Measurements from ENCODE around the gene NHLRC4. TPM values are rescaled to one million over a fixed set of nuclear protein-coding genes. Genes with fewer than 3 reads are reported as not detected.
A peak's percentile ranks its signal among the peaks of the same experiment; 100 is the strongest.

The NHLRC4 gene
- total and polyA plus RNA-seq, 2 of the 13 experiments (the other 11 are each of a cell fraction or from before 2014, with no cell fraction given), result 0.40 to 0.59 TPM

- TF ChIP-seq ZNF230 (CRISPR knock-in tag; IDR thresholded peaks at IDR 0.05) (no peak), AGO2 (optimal IDR thresholded peaks at IDR 0.05; ENCODE audit: low read depth, low read length) (no peak), TEAD3 (CRISPR knock-in tag; optimal IDR thresholded peaks at IDR 0.05; ENCODE audit: borderline replicate concordance) (no peak)
Observed at GRCh38 chr16:617855-618254, 51.0 kb downstream of the NHLRC4 start (continued).

Small RNA genes lying within 50 kb of the gene (microRNA-seq; reads per million reads assigned to microRNA genes)
- gene MIR3176, result 49.5 reads per million, percentile 67 among the genes with 10 or more reads in this experiment
- 0.85 reads per million for gene MIR5587

Small RNA genes lying within 50 kb of the gene (small RNA-seq; reads per million reads assigned to genes)
- 0 reads per million in 3 experiments for gene MIR3176 (ENCODE audit: insufficient read depth in 2 of 3, insufficient read length in 3 of 3, low read depth in 2 of 3, low replicate concordance in 1 of 3)
- 0 to 1.9 (median 0.98) reads per million in 3 experiments for gene MIR5587 (ENCODE audit: insufficient read depth in 2 of 3, insufficient read length in 3 of 3, low read depth in 2 of 3, low replicate concordance in 1 of 3)
- gene Z98883.1 (ENCODE audit: insufficient read depth in 2 of 3, insufficient read length in 3 of 3, low read depth in 2 of 3, low replicate concordance in 1 of 3), result 0 reads per million in 3 experiments

Other genes with a start within 250 kb of the NHLRC4 start
- gene AXIN1, start 214.3 kb upstream of the NHLRC4 start, total RNA-seq (2016; rRNA removed; fragmentation: Illumina TruSeq; extraction: Trizol), result 18.8 and 24.0 TPM in 2 replicates
- gene AXIN1, start 214.3 kb upstream of the NHLRC4 start, polyA plus RNA-seq (2011; rRNA removed), result 26.0 and 28.5 TPM in 2 replicates
- gene MRPL28, start 196.5 kb upstream of the NHLRC4 start, total RNA-seq (2016; rRNA removed; fragmentation: Illumina TruSeq; extraction: Trizol), result 114 and 128 TPM in 2 replicates
- gene MRPL28, start 196.5 kb upstream of the NHLRC4 start, polyA plus RNA-seq (2011; rRNA removed), result 121 and 135 TPM in 2 replicates
- 33.7 and 52.7 TPM in 2 replicates for gene PGAP6, start 185.0 kb upstream of the NHLRC4 start, total RNA-seq (2016; rRNA removed; fragmentation: Illumina TruSeq; extraction: Trizol)
- 136 and 192 TPM in 2 replicates for gene PGAP6, start 185.0 kb upstream of the NHLRC4 start, polyA plus RNA-seq (2011; rRNA removed)
- 82.8 and 121 TPM in 2 replicates for gene NME4, start 169.8 kb upstream of the NHLRC4 start, total RNA-seq (2016; rRNA removed; fragmentation: Illumina TruSeq; extraction: Trizol)
- 263 and 275 TPM in 2 replicates for gene NME4, start 169.8 kb upstream of the NHLRC4 start, polyA plus RNA-seq (2011; rRNA removed)
- 27.8 and 36.3 TPM in 2 replicates for gene DECR2, start 165.1 kb upstream of the NHLRC4 start, total RNA-seq (2016; rRNA removed; fragmentation: Illumina TruSeq; extraction: Trizol)
- gene DECR2, start 165.1 kb upstream of the NHLRC4 start, polyA plus RNA-seq (2011; rRNA removed), result 44.6 and 51.2 TPM in 2 replicates
- 48.4 and 57.6 TPM in 2 replicates for gene RAB11FIP3, start 141.4 kb upstream of the NHLRC4 start, total RNA-seq (2016; rRNA removed; fragmentation: Illumina TruSeq; extraction: Trizol)
- gene RAB11FIP3, start 141.4 kb upstream of the NHLRC4 start, polyA plus RNA-seq (2011; rRNA removed), result 34.3 and 42.9 TPM in 2 replicates
- 15.0 and 24.5 TPM in 2 replicates for gene CAPN15, start 39.3 kb upstream of the NHLRC4 start, total RNA-seq (2016; rRNA removed; fragmentation: Illumina TruSeq; extraction: Trizol)
- gene CAPN15, start 39.3 kb upstream of the NHLRC4 start, polyA plus RNA-seq (2011; rRNA removed), result 14.9 and 22.2 TPM in 2 replicates
- 0.07 TPM in 1 of 2 replicates, not detected in the other for gene PRR35, start 6.6 kb upstream of the NHLRC4 start, total RNA-seq (2016; rRNA removed; fragmentation: Illumina TruSeq; extraction: Trizol)
- gene PRR35, start 6.6 kb upstream of the NHLRC4 start, polyA plus RNA-seq (2011; rRNA removed), result 0.16 and 0.38 TPM in 2 replicates
- 8.4 and 19.7 TPM in 2 replicates for gene PIGQ, start 3.0 kb downstream of the NHLRC4 start, total RNA-seq (2016; rRNA removed; fragmentation: Illumina TruSeq; extraction: Trizol)
- gene PIGQ, start 3.0 kb downstream of the NHLRC4 start, polyA plus RNA-seq (2011; rRNA removed), result 7.7 and 13.6 TPM in 2 replicates
- gene RAB40C, start 23.1 kb downstream of the NHLRC4 start, total RNA-seq (2016; rRNA removed; fragmentation: Illumina TruSeq; extraction: Trizol), result 8.2 and 11.5 TPM in 2 replicates
- gene RAB40C, start 23.1 kb downstream of the NHLRC4 start, polyA plus RNA-seq (2011; rRNA removed), result 7.7 and 10.6 TPM in 2 replicates
- 2.4 and 4.9 TPM in 2 replicates for gene WFIKKN1, start 64.0 kb downstream of the NHLRC4 start, total RNA-seq (2016; rRNA removed; fragmentation: Illumina TruSeq; extraction: Trizol)
- gene WFIKKN1, start 64.0 kb downstream of the NHLRC4 start, polyA plus RNA-seq (2011; rRNA removed), result 1.7 and 2.9 TPM in 2 replicates
- 70.1 and 75.1 TPM in 2 replicates for gene METTL26, start 69.3 kb downstream of the NHLRC4 start, total RNA-seq (2016; rRNA removed; fragmentation: Illumina TruSeq; extraction: Trizol)
- 65.5 and 65.8 TPM in 2 replicates for gene METTL26, start 69.3 kb downstream of the NHLRC4 start, polyA plus RNA-seq (2011; rRNA removed)
- gene MCRIP2, start 74.8 kb downstream of the NHLRC4 start, total RNA-seq (2016; rRNA removed; fragmentation: Illumina TruSeq; extraction: Trizol), result 54.6 and 76.7 TPM in 2 replicates
- gene MCRIP2, start 74.8 kb downstream of the NHLRC4 start, polyA plus RNA-seq (2011; rRNA removed), result 39.6 and 50.7 TPM in 2 replicates
- 10.2 and 28.9 TPM in 2 replicates for gene WDR90, start 82.4 kb downstream of the NHLRC4 start, total RNA-seq (2016; rRNA removed; fragmentation: Illumina TruSeq; extraction: Trizol)
- gene WDR90, start 82.4 kb downstream of the NHLRC4 start, polyA plus RNA-seq (2011; rRNA removed), result 11.1 and 14.9 TPM in 2 replicates
- gene RHOT2, start 101.1 kb downstream of the NHLRC4 start, total RNA-seq (2016; rRNA removed; fragmentation: Illumina TruSeq; extraction: Trizol), result 34.1 and 63.6 TPM in 2 replicates
- gene RHOT2, start 101.1 kb downstream of the NHLRC4 start, polyA plus RNA-seq (2011; rRNA removed), result 76.9 and 104 TPM in 2 replicates
- 0.87 and 1.8 TPM in 2 replicates for gene RHBDL1, start 108.7 kb downstream of the NHLRC4 start, total RNA-seq (2016; rRNA removed; fragmentation: Illumina TruSeq; extraction: Trizol)
- gene RHBDL1, start 108.7 kb downstream of the NHLRC4 start, polyA plus RNA-seq (2011; rRNA removed), result 3.8 and 5.3 TPM in 2 replicates
- gene STUB1, start 113.4 kb downstream of the NHLRC4 start, total RNA-seq (2016; rRNA removed; fragmentation: Illumina TruSeq; extraction: Trizol), result 78.2 and 79.9 TPM in 2 replicates
- gene STUB1, start 113.4 kb downstream of the NHLRC4 start, polyA plus RNA-seq (2011; rRNA removed), result 52.9 and 59.6 TPM in 2 replicates
- 0.55 and 2.6 TPM in 2 replicates for gene JMJD8, start 117.3 kb downstream of the NHLRC4 start, total RNA-seq (2016; rRNA removed; fragmentation: Illumina TruSeq; extraction: Trizol)
- 11.8 and 17.3 TPM in 2 replicates for gene JMJD8, start 117.3 kb downstream of the NHLRC4 start, polyA plus RNA-seq (2011; rRNA removed)
- 1.4 and 3.8 TPM in 2 replicates for gene WDR24, start 123.4 kb downstream of the NHLRC4 start, total RNA-seq (2016; rRNA removed; fragmentation: Illumina TruSeq; extraction: Trizol)
- 4.5 and 8.3 TPM in 2 replicates for gene WDR24, start 123.4 kb downstream of the NHLRC4 start, polyA plus RNA-seq (2011; rRNA removed)
- 0.20 and 0.22 TPM in 2 replicates for gene FBXL16, start 138.8 kb downstream of the NHLRC4 start, total RNA-seq (2016; rRNA removed; fragmentation: Illumina TruSeq; extraction: Trizol)
- 2.0 and 2.2 TPM in 2 replicates for gene FBXL16, start 138.8 kb downstream of the NHLRC4 start, polyA plus RNA-seq (2011; rRNA removed)
- 27.3 and 46.1 TPM in 2 replicates for gene METRN, start 148.1 kb downstream of the NHLRC4 start, total RNA-seq (2016; rRNA removed; fragmentation: Illumina TruSeq; extraction: Trizol)
- 25.5 and 34.0 TPM in 2 replicates for gene METRN, start 148.1 kb downstream of the NHLRC4 start, polyA plus RNA-seq (2011; rRNA removed)
- 17.8 and 47.8 TPM in 2 replicates for gene ANTKMT, start 154.1 kb downstream of the NHLRC4 start, total RNA-seq (2016; rRNA removed; fragmentation: Illumina TruSeq; extraction: Trizol)
- gene ANTKMT, start 154.1 kb downstream of the NHLRC4 start, polyA plus RNA-seq (2011; rRNA removed), result 7.5 and 11.8 TPM in 2 replicates
- 0.53 TPM in 1 of 2 replicates, not detected in the other for gene CCDC78, start 159.4 kb downstream of the NHLRC4 start, total RNA-seq (2016; rRNA removed; fragmentation: Illumina TruSeq; extraction: Trizol)
- 1.5 and 1.7 TPM in 2 replicates for gene CCDC78, start 159.4 kb downstream of the NHLRC4 start, polyA plus RNA-seq (2011; rRNA removed)
- gene HAGHL, start 160.1 kb downstream of the NHLRC4 start, total RNA-seq (2016; rRNA removed; fragmentation: Illumina TruSeq; extraction: Trizol), result 3.4 and 4.7 TPM in 2 replicates
- 8.4 and 12.7 TPM in 2 replicates for gene HAGHL, start 160.1 kb downstream of the NHLRC4 start, polyA plus RNA-seq (2011; rRNA removed)
- 16.9 and 21.7 TPM in 2 replicates for gene CIAO3, start 174.0 kb downstream of the NHLRC4 start, total RNA-seq (2016; rRNA removed; fragmentation: Illumina TruSeq; extraction: Trizol)
- 25.0 and 25.2 TPM in 2 replicates for gene CIAO3, start 174.0 kb downstream of the NHLRC4 start, polyA plus RNA-seq (2011; rRNA removed)
- 0.72 and 2.0 TPM in 2 replicates for gene MSLN, start 193.7 kb downstream of the NHLRC4 start, total RNA-seq (2016; rRNA removed; fragmentation: Illumina TruSeq; extraction: Trizol)
- 2.3 and 3.0 TPM in 2 replicates for gene MSLN, start 193.7 kb downstream of the NHLRC4 start, polyA plus RNA-seq (2011; rRNA removed)
- gene RPUSD1, start 221.4 kb downstream of the NHLRC4 start, total RNA-seq (2016; rRNA removed; fragmentation: Illumina TruSeq; extraction: Trizol), result 22.4 and 26.2 TPM in 2 replicates
- gene RPUSD1, start 221.4 kb downstream of the NHLRC4 start, polyA plus RNA-seq (2011; rRNA removed), result 13.1 and 15.9 TPM in 2 replicates
- gene CHTF18, start 221.6 kb downstream of the NHLRC4 start, total RNA-seq (2016; rRNA removed; fragmentation: Illumina TruSeq; extraction: Trizol), result 8.8 and 22.9 TPM in 2 replicates
- gene CHTF18, start 221.6 kb downstream of the NHLRC4 start, polyA plus RNA-seq (2011; rRNA removed), result 7.3 and 8.6 TPM in 2 replicates
- gene GNG13, start 233.7 kb downstream of the NHLRC4 start, total RNA-seq (2016; rRNA removed; fragmentation: Illumina TruSeq; extraction: Trizol), result not detected in 2 replicates
- not detected in 2 replicates for gene GNG13, start 233.7 kb downstream of the NHLRC4 start, polyA plus RNA-seq (2011; rRNA removed)